IPS-11a (cell line): ENCODE results near the gene DAB1.

Source experiments
- H3K4me3 ChIP-seq: one replicate; pipeline ENCODE4 v1.5.1; 2013; ENCODE audit warnings: low read depth, low read length, control low read depth

Gene DAB1

GRCh38 chr1:57321776-57322175 lies 102.1 kb downstream of the DAB1 start:
- H3K4me3 ChIP-seq: no peak overlapping the region

GRCh38 chr1:57319791-57320190 lies 104.1 kb downstream of the DAB1 start:
- H3K4me3 ChIP-seq: no peak overlapping the region

GRCh38 chr1:57319165-57319564 lies 104.7 kb downstream of the DAB1 start:
- no peak overlapping the region for H3K4me3 ChIP-seq

- no peak overlapping the region for H3K4me3 ChIP-seq
These were observed 107.0 kb downstream of the DAB1 start for GRCh38 chr1:57316861-57317260.

GRCh38 chr1:57316291-57316690 lies 107.6 kb downstream of the DAB1 start:
- no peak overlapping the region for H3K4me3 ChIP-seq

DNA sequence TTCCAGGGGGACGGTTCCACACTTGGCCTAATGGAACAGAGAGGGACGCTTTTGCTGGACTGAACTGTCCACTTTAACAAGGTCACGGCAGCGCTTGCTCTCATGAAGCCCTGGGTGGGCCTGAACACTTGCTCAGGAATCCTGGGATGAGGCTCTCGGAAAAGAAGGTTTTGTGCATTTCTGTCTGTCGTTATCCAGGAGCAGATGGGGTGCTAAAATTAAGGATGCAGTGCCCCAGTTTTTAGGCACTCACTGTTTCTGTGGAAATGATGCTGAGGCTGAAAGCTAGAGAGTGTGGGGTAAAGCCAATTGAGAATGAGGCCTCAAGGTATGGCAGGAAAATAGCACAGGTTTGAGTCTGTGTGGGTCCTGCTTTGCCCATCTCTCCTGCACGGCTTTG lies 111.0 kb downstream of the DAB1 start:
- no peak overlapping the region for H3K4me3 ChIP-seq

- H3K4me3 ChIP-seq: no peak overlapping the region
These were observed 112.4 kb downstream of the DAB1 start for GRCh38 chr1:57311411-57311810.

DNA sequence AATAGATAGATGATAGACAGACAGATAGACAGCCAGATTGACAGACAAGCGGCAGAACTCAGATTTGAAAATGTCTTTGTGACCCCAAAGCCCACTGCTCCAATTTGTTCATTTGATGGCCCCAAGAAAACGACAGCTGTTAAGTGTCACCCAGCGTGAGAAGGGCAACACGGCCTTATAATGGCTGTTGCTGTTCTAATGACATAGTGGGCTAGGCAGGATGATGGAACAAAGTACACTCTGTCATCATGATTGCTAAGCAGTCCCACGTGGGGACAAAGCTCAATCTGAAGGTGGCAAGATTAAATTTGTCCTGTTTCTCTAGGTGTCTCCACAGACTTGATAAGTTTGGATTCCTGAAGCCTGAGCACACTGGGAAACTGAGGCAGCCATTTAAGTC lies 112.9 kb downstream of the DAB1 start:
- H3K4me3 ChIP-seq: no peak overlapping the region

- no peak overlapping the region for H3K4me3 ChIP-seq
These were observed 114.2 kb downstream of the DAB1 start for GRCh38 chr1:57309630-57310029.

DNA sequence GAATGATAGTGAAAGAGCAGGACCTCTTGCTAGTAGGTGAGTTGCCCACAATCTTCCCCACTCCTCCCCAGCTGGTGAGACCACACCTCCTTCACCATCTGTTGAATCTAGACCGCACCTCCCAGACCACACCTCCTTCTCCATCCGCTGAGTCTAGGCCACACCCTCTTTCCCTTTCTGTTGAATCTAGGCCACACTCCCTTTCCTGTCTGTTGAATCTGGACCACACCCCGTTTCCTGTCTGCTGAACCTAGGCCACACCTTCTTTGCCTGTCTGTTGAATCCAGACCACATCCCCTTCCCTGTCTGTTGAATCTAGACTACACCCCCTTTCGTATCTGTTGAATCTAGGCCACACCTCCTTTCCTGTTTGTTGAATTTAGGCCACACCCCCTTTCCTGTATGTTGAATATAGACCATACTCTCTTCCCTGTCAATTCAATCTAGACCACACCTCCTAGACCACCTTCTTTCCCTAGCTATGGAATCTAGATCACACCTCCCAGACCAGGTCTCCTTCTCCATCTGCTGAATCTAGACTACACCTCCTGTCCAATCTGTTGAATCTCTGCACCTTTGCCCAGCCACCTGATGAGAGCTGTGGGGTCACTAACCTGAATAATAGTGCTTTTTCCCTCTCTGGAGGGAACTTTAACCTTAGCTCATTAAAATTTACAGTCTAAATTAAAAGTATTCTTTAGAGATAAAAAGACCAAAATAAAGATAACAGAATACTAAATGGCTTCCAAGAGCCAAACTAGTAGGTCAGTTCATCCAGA lies 116.3 kb downstream of the DAB1 start:
- no peak overlapping the region for H3K4me3 ChIP-seq

- no peak overlapping the region for H3K4me3 ChIP-seq
These were observed 119.3 kb downstream of the DAB1 start for GRCh38 chr1:57304591-57304990.

DNA sequence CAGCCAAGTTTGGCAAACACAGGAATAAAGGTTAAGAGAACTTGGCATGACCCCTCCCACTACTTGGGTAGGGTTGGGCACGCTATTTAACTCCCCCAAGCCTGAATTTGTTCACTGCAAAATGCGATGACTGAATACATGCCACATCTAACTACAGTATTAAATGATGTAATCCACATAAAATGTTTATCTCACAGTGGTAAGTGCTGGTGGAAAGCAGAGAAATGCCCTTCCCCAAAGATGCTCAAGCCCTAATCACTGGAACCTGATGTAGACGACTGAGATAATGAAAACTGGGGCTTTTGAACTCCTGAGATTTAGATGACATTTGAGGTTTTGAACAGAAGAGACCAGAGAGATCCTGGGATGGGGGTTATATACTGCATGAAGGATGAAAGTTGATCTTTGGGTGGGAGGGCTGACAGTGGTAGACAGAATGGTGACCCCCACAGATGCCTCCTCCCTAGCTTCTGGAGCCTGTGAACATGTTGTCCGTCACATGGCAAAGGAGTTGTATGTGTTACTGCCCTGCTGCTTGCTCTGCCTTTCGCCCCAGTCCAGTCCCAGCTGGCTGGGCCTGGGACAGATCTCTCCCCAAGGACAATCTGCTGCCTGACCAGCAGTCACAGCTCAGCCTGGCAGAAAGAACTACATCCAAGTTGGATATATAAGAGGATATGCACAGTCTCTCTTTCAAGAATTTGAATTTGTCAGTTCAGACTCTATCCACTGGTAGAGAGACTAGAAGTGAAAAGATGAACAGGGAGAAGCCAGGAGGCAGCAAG lies 120.9 kb downstream of the DAB1 start:
- no peak overlapping the region for H3K4me3 ChIP-seq

GRCh38 chr1:57300186-57300585 lies 123.7 kb downstream of the DAB1 start:
- H3K4me3 ChIP-seq: no peak overlapping the region

GRCh38 chr1:57296726-57297250 lies 127.1 kb downstream of the DAB1 start:
- H3K4me3 ChIP-seq: no peak overlapping the region

DNA sequence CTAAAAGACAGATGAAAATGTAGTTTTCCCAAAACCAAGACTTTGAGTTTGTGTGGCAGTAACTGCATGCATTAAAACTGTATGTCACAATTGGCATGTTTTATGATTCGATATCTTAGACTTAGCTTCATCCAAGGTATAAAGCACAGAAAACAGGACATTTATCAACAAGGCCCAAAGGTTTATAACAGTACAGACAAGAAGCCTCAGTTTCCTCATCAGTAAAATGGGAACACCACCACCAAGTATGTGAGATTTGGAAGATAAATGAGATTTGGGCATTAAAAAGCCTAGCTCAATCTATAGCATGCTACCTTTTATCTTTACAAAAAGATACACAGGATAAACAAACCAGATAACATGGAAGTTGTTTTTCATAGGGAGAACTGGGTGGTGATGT lies 128.5 kb downstream of the DAB1 start:
- H3K4me3 ChIP-seq: no peak overlapping the region

GRCh38 chr1:57294177-57294576 lies 129.7 kb downstream of the DAB1 start:
- no peak overlapping the region for H3K4me3 ChIP-seq

DNA sequence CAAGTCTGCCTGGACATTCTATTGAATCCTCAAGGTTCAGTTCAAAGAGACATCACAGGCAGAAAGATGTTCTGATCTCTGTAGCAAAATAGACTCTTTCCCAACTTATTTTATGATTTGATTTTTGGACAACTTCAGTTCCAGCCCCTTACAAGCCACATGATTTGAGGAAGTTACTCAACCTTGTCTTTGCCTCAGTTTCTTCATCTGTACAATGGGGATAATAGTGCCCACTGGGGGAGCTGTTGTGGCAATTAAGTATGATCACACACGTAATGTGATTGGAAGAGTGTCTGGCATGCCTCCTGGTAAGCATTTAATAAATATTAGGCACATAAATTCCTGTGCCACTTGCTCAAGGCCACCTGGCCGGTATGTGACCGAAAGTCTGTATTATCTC lies 130.6 kb downstream of the DAB1 start:
- no peak overlapping the region for H3K4me3 ChIP-seq

- no peak overlapping the region for H3K4me3 ChIP-seq
These were observed 134.1 kb downstream of the DAB1 start for GRCh38 chr1:57289781-57290180.

GRCh38 chr1:57285992-57286391 lies 137.9 kb downstream of the DAB1 start:
- no peak overlapping the region for H3K4me3 ChIP-seq

- no peak overlapping the region for H3K4me3 ChIP-seq
These were observed 141.4 kb downstream of the DAB1 start for GRCh38 chr1:57282411-57282810.

DNA sequence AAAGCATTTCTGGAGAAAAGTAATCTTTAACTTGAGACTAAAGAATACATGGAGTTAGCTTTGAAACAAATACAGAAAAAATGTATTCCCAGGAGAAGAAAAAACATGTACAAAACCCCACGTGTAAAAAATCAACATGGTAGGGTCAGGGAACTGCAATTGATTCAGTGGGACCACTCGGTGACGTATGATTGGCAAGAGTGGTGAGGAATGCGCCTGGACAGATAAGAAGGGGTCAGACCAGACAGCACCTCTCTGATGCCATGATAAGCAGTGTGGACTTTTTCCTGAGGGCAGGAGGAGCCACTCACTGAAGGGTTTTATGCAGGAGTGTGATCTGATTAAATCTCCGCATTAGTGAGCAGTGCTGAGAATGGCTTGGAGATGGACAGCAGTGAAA lies 142.5 kb downstream of the DAB1 start:
- H3K4me3 ChIP-seq: no peak overlapping the region
